ENCODE measurements around the gene PHLPP1.

The PHLPP1 gene

DNA sequence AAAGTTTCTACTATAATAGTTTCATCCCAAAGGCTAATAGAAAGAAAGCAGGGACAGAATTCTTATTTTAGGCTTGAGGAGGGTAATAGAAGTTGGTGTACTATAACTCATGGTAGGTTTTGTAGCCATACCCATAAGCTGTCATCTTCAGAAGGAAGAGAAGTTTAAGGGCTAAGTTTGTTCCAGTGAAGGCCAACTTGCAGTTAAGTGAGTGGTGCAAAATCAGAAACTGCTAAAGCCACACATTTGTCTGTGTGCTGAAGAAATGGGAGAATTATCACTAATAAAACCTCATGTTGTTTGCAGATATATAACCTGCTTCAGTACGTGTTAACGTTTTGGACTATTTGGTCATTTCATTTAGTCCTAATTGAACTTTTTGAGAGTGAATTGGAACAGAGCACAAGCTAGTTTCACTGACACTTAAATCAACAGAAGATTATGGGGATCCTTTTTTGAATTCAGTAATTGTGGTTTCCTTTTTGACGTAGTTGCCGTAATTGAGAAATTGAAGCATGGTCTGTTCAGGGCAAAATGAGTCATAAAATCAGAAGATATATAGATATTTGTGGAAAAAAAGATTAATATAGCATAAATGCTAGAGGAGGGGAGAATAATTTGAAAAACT, 69.1 kb downstream of the PHLPP1 start:
- Histone ChIP-seq H3K27me3 (ENCODE audit: insufficient read depth, poor library complexity, severe bottlenecking) (no peaks in the 10 kb centered on the region), H3K4me3 (ENCODE audit: severe bottlenecking) (no peak overlapping the region), H3K9me3 (ENCODE audit: severe bottlenecking) (no peaks in the 10 kb centered on the region), H3K36me3 (ENCODE audit: low read depth) (no peaks in the 10 kb centered on the region), H3K27ac (ENCODE audit: poor library complexity, severe bottlenecking) (no peak overlapping the region), H3K4me1 (ENCODE audit: insufficient read depth, poor library complexity, severe bottlenecking) (peaks cover 26% of the 10 kb centered on the region)
- TF ChIP-seq, protein P1, sequence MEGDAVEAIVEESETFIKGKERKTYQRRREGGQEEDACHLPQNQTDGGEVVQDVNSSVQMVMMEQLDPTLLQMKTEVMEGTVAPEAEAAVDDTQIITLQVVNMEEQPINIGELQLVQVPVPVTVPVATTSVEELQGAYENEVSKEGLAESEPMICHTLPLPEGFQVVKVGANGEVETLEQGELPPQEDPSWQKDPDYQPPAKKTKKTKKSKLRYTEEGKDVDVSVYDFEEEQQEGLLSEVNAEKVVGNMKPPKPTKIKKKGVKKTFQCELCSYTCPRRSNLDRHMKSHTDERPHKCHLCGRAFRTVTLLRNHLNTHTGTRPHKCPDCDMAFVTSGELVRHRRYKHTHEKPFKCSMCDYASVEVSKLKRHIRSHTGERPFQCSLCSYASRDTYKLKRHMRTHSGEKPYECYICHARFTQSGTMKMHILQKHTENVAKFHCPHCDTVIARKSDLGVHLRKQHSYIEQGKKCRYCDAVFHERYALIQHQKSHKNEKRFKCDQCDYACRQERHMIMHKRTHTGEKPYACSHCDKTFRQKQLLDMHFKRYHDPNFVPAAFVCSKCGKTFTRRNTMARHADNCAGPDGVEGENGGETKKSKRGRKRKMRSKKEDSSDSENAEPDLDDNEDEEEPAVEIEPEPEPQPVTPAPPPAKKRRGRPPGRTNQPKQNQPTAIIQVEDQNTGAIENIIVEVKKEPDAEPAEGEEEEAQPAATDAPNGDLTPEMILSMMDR (IDR thresholded peaks at IDR 0.05; ENCODE audit: poor library complexity, severe bottlenecking) = no peak
- ATAC-seq (ENCODE audit: low read depth) = no peak
- DNase-seq (ENCODE audit: low spot score) = no peak

DNA sequence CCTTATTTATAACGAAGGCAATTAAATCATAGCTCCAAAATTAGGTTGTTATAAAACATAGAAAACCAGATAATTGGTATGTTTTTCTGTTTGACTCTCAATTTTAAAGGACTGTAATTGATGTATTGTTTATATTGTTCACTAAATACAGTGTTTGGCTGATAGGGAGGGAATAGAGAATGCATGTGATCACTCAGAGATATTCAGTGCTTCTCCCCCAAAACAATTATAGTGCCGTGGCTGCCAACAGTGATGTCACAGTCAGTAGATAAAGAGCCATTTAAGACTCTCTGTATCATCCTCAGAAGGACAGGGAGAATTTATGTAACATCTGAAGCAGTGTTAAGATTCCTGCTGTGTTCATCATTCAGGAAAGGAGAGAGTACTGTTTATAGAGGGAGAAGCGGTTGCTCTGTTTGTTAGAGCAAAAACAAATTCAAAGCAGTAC, 69.6 kb downstream of the PHLPP1 start:
- no peak for ATAC-seq (ENCODE audit: low read depth)
- H3K27ac ChIP-seq (ENCODE audit: poor library complexity, severe bottlenecking) = no peak overlapping the region
- DNase-seq (ENCODE audit: low spot score) = no peak

DNA sequence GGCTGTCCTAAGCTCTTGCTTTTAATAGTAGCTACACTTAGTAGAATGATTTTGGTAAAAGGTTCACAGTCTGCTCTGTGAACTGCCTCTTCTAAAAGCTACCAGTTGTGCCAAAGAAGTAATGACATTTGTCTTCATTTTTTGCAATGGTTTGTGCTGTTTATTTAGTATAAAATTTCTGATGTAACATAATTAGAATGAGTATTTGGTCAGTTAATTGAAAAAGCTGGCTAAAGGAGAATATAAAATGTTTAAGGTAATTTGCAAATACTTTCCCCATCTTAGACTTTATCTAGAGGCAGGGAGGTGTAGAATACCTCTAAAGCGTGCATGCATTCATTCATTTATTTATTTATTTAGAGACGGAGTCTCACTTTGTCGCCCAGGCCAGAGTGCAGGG, 71.3 kb downstream of the PHLPP1 start:
- no peak for ATAC-seq (ENCODE audit: low read depth)
- TF ChIP-seq, protein P1 (IDR thresholded peaks at IDR 0.05; ENCODE audit: poor library complexity, severe bottlenecking) = no peak
- peaks cover 9% of the 10 kb centered on the region for H3K4me1 ChIP-seq (ENCODE audit: insufficient read depth, poor library complexity, severe bottlenecking)

More for the DNA sequence above, 69.6 kb downstream of the PHLPP1 start:
- Histone ChIP-seq H3K4me1 (ENCODE audit: insufficient read depth, poor library complexity, severe bottlenecking) (peaks cover 26% of the 10 kb centered on the region), H3K9me3 (ENCODE audit: severe bottlenecking) (no peaks in the 10 kb centered on the region), H3K4me3 (ENCODE audit: severe bottlenecking) (no peak overlapping the region), H3K27me3 (ENCODE audit: insufficient read depth, poor library complexity, severe bottlenecking) (no peaks in the 10 kb centered on the region), H3K36me3 (ENCODE audit: low read depth) (no peaks in the 10 kb centered on the region)
- TF ChIP-seq, protein P1 (IDR thresholded peaks at IDR 0.05; ENCODE audit: poor library complexity, severe bottlenecking) = no peak

DNA sequence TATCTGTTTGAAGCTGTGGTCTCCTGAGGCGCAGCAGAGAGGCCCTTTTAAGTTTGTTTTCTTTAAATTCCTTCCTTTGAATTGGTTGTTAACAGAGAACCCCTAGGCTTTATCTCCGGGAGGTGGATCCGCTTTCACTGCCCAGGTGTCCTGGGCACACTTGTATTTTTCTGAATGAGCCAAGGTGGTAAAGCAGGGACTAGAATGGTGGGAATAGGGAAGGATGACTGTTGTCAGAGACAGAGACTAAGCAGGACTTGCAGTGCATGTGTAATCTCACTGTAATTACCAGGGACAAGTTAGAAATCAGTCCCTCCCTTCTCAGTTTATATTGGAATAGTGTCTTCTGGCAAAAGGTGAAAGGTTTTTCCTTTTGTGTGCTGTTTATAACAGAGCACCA, 72.8 kb downstream of the PHLPP1 start:
- Histone ChIP-seq H3K36me3 (ENCODE audit: low read depth) (no peaks in the 10 kb centered on the region), H3K4me1 (ENCODE audit: insufficient read depth, poor library complexity, severe bottlenecking) (no peaks in the 10 kb centered on the region), H3K27me3 (ENCODE audit: insufficient read depth, poor library complexity, severe bottlenecking) (no peaks in the 10 kb centered on the region), H3K4me3 (ENCODE audit: severe bottlenecking) (no peak overlapping the region), H3K27ac (ENCODE audit: poor library complexity, severe bottlenecking) (no peak overlapping the region), H3K9me3 (ENCODE audit: severe bottlenecking) (no peaks in the 10 kb centered on the region)
- ATAC-seq (ENCODE audit: low read depth) = no peak
- no peak for DNase-seq (ENCODE audit: low spot score)
- TF ChIP-seq, protein P1 (IDR thresholded peaks at IDR 0.05; ENCODE audit: poor library complexity, severe bottlenecking) = no peak

More for the DNA sequence above, 71.3 kb downstream of the PHLPP1 start:
- Histone ChIP-seq H3K27ac (ENCODE audit: poor library complexity, severe bottlenecking) (no peak overlapping the region), H3K4me3 (ENCODE audit: severe bottlenecking) (no peak overlapping the region), H3K9me3 (ENCODE audit: severe bottlenecking) (no peaks in the 10 kb centered on the region), H3K36me3 (ENCODE audit: low read depth) (no peaks in the 10 kb centered on the region), H3K27me3 (ENCODE audit: insufficient read depth, poor library complexity, severe bottlenecking) (no peaks in the 10 kb centered on the region)
- no peak for DNase-seq (ENCODE audit: low spot score)

DNA sequence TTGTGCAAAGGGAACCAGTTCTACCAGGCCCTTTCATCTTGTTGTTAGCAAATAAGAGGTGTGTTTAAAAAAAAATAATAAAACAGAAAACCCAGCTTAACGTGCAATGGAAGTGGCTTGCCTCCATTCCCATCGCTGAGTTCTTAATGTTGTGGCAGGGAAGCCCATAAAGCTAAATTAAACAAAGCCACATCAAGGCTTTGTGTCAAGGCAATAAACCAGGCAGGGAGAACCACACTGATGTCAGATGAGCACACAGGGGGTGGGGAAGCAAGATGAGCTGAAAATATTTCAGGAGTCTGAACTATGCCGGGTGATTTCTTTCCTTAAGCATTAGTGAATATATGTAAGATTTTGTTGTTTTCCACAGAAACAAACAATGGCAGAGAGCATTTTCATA, 73.5 kb downstream of the PHLPP1 start:
- no peak overlapping the region for H3K4me3 ChIP-seq (ENCODE audit: severe bottlenecking)
- no peaks in the 10 kb centered on the region for H3K36me3 ChIP-seq (ENCODE audit: low read depth)
- H3K27me3 ChIP-seq (ENCODE audit: insufficient read depth, poor library complexity, severe bottlenecking) = no peaks in the 10 kb centered on the region
- ATAC-seq (ENCODE audit: low read depth) (no peak), DNase-seq (ENCODE audit: low spot score) (no peak)
- no peaks in the 10 kb centered on the region for H3K4me1 ChIP-seq (ENCODE audit: insufficient read depth, poor library complexity, severe bottlenecking)
- no peaks in the 10 kb centered on the region for H3K9me3 ChIP-seq (ENCODE audit: severe bottlenecking)
- no peak overlapping the region for H3K27ac ChIP-seq (ENCODE audit: poor library complexity, severe bottlenecking)
- TF ChIP-seq, protein P1 (IDR thresholded peaks at IDR 0.05; ENCODE audit: poor library complexity, severe bottlenecking) = no peak
